ENCODE results near the gene RHOBTB1.

RHOBTB1 gene

GRCh38 chr10:60878224-60878623 lies 65.8 kb downstream of the RHOBTB1 start:
- DNase-seq (ENCODE audit: low read depth, low spot score) = no peak
- H3K4me3 ChIP-seq (ENCODE audit: low read length) = no peak overlapping the region

GRCh38 chr10:60877777-60878120 lies 66.2 kb downstream of the RHOBTB1 start:
- no peak for DNase-seq (ENCODE audit: low read depth, low spot score)
- H3K4me3 ChIP-seq (ENCODE audit: low read length) = no peak overlapping the region

- no peak for DNase-seq (ENCODE audit: low read depth, low spot score)
- no peak overlapping the region for H3K4me3 ChIP-seq (ENCODE audit: low read length)
Measured at GRCh38 chr10:60877061-60877776, 66.8 kb downstream of the RHOBTB1 start.

GRCh38 chr10:60873758-60874157 lies 70.2 kb downstream of the RHOBTB1 start:
- no peak overlapping the region for H3K4me3 ChIP-seq (ENCODE audit: low read length)
- no peak for DNase-seq (ENCODE audit: low read depth, low spot score)

GRCh38 chr10:60872451-60872850 lies 71.5 kb downstream of the RHOBTB1 start:
- no peak overlapping the region for H3K4me3 ChIP-seq (ENCODE audit: low read length)
- no peak for DNase-seq (ENCODE audit: low read depth, low spot score)

GRCh38 chr10:60871215-60871614 lies 72.8 kb downstream of the RHOBTB1 start:
- no peak for DNase-seq (ENCODE audit: low read depth, low spot score)
- no peak overlapping the region for H3K4me3 ChIP-seq (ENCODE audit: low read length)

- DNase-seq (ENCODE audit: low read depth, low spot score) = no peak
- no peak overlapping the region for H3K4me3 ChIP-seq (ENCODE audit: low read length)
Measured at GRCh38 chr10:60870803-60871202, 73.2 kb downstream of the RHOBTB1 start.

- no peak for DNase-seq (ENCODE audit: low read depth, low spot score)
- H3K4me3 ChIP-seq (ENCODE audit: low read length) = no peak overlapping the region
Measured at GRCh38 chr10:60870416-60870728, 73.6 kb downstream of the RHOBTB1 start.

- H3K4me3 ChIP-seq (ENCODE audit: low read length) = no peak overlapping the region
- no peak for DNase-seq (ENCODE audit: low read depth, low spot score)
Measured at GRCh38 chr10:60869652-60870415, 74.2 kb downstream of the RHOBTB1 start.

- H3K4me3 ChIP-seq (ENCODE audit: low read length) = no peak overlapping the region
- DNase-seq (ENCODE audit: low read depth, low spot score) = no peak
Measured at GRCh38 chr10:60868946-60869345, 75.0 kb downstream of the RHOBTB1 start.

- DNase-seq (ENCODE audit: low read depth, low spot score) = no peak
- H3K4me3 ChIP-seq (ENCODE audit: low read length) = no peak overlapping the region
Measured at GRCh38 chr10:60865198-60865783, 78.7 kb downstream of the RHOBTB1 start.

- no peak for DNase-seq (ENCODE audit: low read depth, low spot score)
Measured at GRCh38 chr10:60863796-60864195, 80.2 kb downstream of the RHOBTB1 start.

GRCh38 chr10:60862517-60862916 lies 81.5 kb downstream of the RHOBTB1 start:
- no peak for DNase-seq (ENCODE audit: low read depth, low spot score)
- no peak overlapping the region for H3K4me3 ChIP-seq (ENCODE audit: low read length)

More at GRCh38 chr10:60863796-60864195, 80.2 kb downstream of the RHOBTB1 start:
- no peak overlapping the region for H3K4me3 ChIP-seq (ENCODE audit: low read length)

GRCh38 chr10:60856405-60856804 lies 87.6 kb downstream of the RHOBTB1 start:
- H3K4me3 ChIP-seq (ENCODE audit: low read length) = no peak overlapping the region
- no peak for DNase-seq (ENCODE audit: low read depth, low spot score)

- no peak overlapping the region for H3K4me3 ChIP-seq (ENCODE audit: low read length)
- DNase-seq (ENCODE audit: low read depth, low spot score) = no peak
Measured at GRCh38 chr10:60853637-60854036, 90.3 kb downstream of the RHOBTB1 start.

- H3K4me3 ChIP-seq (ENCODE audit: low read length) = no peak overlapping the region
- DNase-seq (ENCODE audit: low read depth, low spot score) = no peak
Measured at GRCh38 chr10:60853107-60853506, 90.9 kb downstream of the RHOBTB1 start.

GRCh38 chr10:60849740-60850139 lies 94.2 kb downstream of the RHOBTB1 start:
- DNase-seq (ENCODE audit: low read depth, low spot score) = no peak

GRCh38 chr10:60849217-60849616 lies 94.8 kb downstream of the RHOBTB1 start:
- no peak overlapping the region for H3K4me3 ChIP-seq (ENCODE audit: low read length)
- no peak for DNase-seq (ENCODE audit: low read depth, low spot score)

More at GRCh38 chr10:60849740-60850139, 94.2 kb downstream of the RHOBTB1 start:
- no peak overlapping the region for H3K4me3 ChIP-seq (ENCODE audit: low read length)

- no peak for DNase-seq (ENCODE audit: low read depth, low spot score)
- no peak overlapping the region for H3K4me3 ChIP-seq (ENCODE audit: low read length)
Measured at GRCh38 chr10:60848680-60849079, 95.3 kb downstream of the RHOBTB1 start.

- no peak overlapping the region for H3K4me3 ChIP-seq (ENCODE audit: low read length)
- DNase-seq (ENCODE audit: low read depth, low spot score) = no peak
Measured at GRCh38 chr10:60848126-60848525, 95.9 kb downstream of the RHOBTB1 start.
